Neural cell (in vitro differentiated cells): Measurements from ENCODE around the gene GSN.

ENCODE experiments used
- CTCF ChIP-seq: fragments of 450-650 bp; IDR thresholded peaks from 2 replicates; pipeline ENCODE4 v1.5.1; 2014; ENCODE audit warnings: antibody characterized with exemption, mild to moderate bottlenecking, moderate library complexity; ENCODE audit not compliant: poor library complexity, severe bottlenecking
- EZH2 ChIP-seq: fragments of 200-600, 300-800 bp; shearing (Covaris generic), sonication (generic); IDR thresholded peaks from 2 replicates; pipeline ENCODE4 v1.6.1; 2014; ENCODE audit warnings: antibody characterized with exemption, low read length, borderline replicate concordance, mild to moderate bottlenecking; ENCODE audit not compliant: insufficient read depth, poor library complexity, severe bottlenecking
- REST ChIP-seq: IDR thresholded peaks from 2 replicates; pipeline ENCODE4 v1.6.1; 2012; ENCODE audit warnings: borderline replicate concordance

GRCh38 chr9:121275781-121276658 is 8.1 kb downstream of the GSN start:
- TF ChIP-seq CTCF (no peak), REST (no peak), EZH2 (no peak)
